Left forelimb (tissue), 1 donor: ENCODE measurements around the gene YBEY.

ENCODE experiments used
- DNase-seq: peaks from one replicate; pipeline ENCODE4 v3.0.0-alpha.2; 2018; ENCODE audit warnings: low spot score

The YBEY gene

GRCh38 chr21:46328151-46328550, 42.0 kb downstream of the YBEY start:
- DNase-seq, result no peak

GRCh38 chr21:46329796-46330195, 43.7 kb downstream of the YBEY start:
- no peak for DNase-seq

GRCh38 chr21:46334351-46335140, 48.4 kb downstream of the YBEY start:
- DNase-seq, result no peak

- DNase-seq, result no peak
Measured at GRCh38 chr21:46336603-46337002, 50.5 kb downstream of the YBEY start.

- no peak for DNase-seq
Measured at GRCh38 chr21:46340998-46341397, 54.9 kb downstream of the YBEY start.

GRCh38 chr21:46344219-46344915, 58.2 kb downstream of the YBEY start:
- no peak for DNase-seq

- DNase-seq, result no peak
Measured at GRCh38 chr21:46345861-46346260, 59.7 kb downstream of the YBEY start.

- DNase-seq, result no peak
Measured at GRCh38 chr21:46346296-46347202, 60.4 kb downstream of the YBEY start.

GRCh38 chr21:46347203-46347550, 61.0 kb downstream of the YBEY start:
- DNase-seq, result no peak
